GM23338 (cell line): Measurements from ENCODE around the gene MRPL23. TPM values are rescaled to one million over a fixed set of nuclear protein-coding genes. Genes with fewer than 3 reads are reported as not detected.

Source experiments
- ATAC-seq: fragments of 200-7000 bp; cut with Tn5 transposase; 3 replicates; pipeline ENCODE4 v1.9.1; 2020
- DNase-seq: peaks from one replicate; pipeline ENCODE4 v3.0.0-alpha.2; 2015; ENCODE audit warnings: low spot score
- H2AFZ ChIP-seq: fragments of 200-600 bp; sonication (generic); 2 replicates; pipeline ENCODE4 v1.8.0; 2016; ENCODE audit warnings: antibody characterized with exemption, mild to moderate bottlenecking, moderate library complexity
- H3F3A ChIP-seq: fragments of 200-600 bp; sonication (generic); replicated peaks from 2 replicates; pipeline ENCODE4 v1.8.0; 2017; ENCODE audit warnings: antibody characterized with exemption, mixed run types, low read depth
- H3K27ac ChIP-seq: fragments of 200-600 bp; sonication (generic); 2 replicates; pipeline ENCODE4 v1.6.1; 2016; ENCODE audit warnings: low read depth
- H3K27me3 ChIP-seq: fragments of 200-600 bp; sonication (generic); 2 replicates; pipeline ENCODE4 v1.8.0; 2016; ENCODE audit warnings: mild to moderate bottlenecking, mixed run types, moderate library complexity; ENCODE audit not compliant: insufficient read depth
- H3K36me3 ChIP-seq: fragments of 200-600 bp; sonication (generic); 2 replicates; pipeline ENCODE4 v1.8.0; 2016; ENCODE audit warnings: mild to moderate bottlenecking; ENCODE audit not compliant: insufficient read depth
- H3K4me1 ChIP-seq: fragments of 200-600 bp; sonication (generic); 2 replicates; pipeline ENCODE4 v1.8.0; 2016; ENCODE audit warnings: mild to moderate bottlenecking, moderate library complexity; ENCODE audit not compliant: insufficient read depth
- H3K4me2 ChIP-seq: fragments of 200-600 bp; sonication (generic); 2 replicates; pipeline ENCODE4 v1.7.1; 2017; ENCODE audit warnings: mixed run types
- H3K4me3 ChIP-seq: fragments of 200-600 bp; sonication (generic); 2 replicates; pipeline ENCODE4 v1.6.1; 2016; ENCODE audit warnings: mixed run types
- H3K79me2 ChIP-seq: fragments of 200-600 bp; sonication (generic); replicated peaks from 2 replicates; pipeline ENCODE4 v1.8.0; 2017; ENCODE audit warnings: mild to moderate bottlenecking; ENCODE audit not compliant: insufficient read depth
- H3K9me2 ChIP-seq: fragments of 200-600 bp; sonication (generic); 2 replicates; pipeline ENCODE4 v1.8.0; 2017; ENCODE audit not compliant: insufficient read depth
- H4K20me1 ChIP-seq: fragments of 200-600 bp; sonication (generic); replicated peaks from 2 replicates; pipeline ENCODE4 v1.8.0; 2017; ENCODE audit warnings: mild to moderate bottlenecking; ENCODE audit not compliant: insufficient read depth
- H3K27ac Mint-ChIP-seq: 2 replicates; pipeline ENCODE4 v1.8.0; 2020; ENCODE audit warnings: inconsistent platforms, mild to moderate bottlenecking, moderate library complexity, mixed read lengths
- H3K27me3 Mint-ChIP-seq: 3 replicates; pipeline ENCODE4 v1.8.0; 2022; ENCODE audit warnings: low read depth, mild to moderate bottlenecking, moderate library complexity, mixed read lengths, inconsistent platforms; ENCODE audit not compliant: insufficient read depth, poor library complexity
- H3K36me3 Mint-ChIP-seq: 3 replicates; pipeline ENCODE4 v1.8.0; 2021; ENCODE audit warnings: low read depth, mild to moderate bottlenecking, inconsistent platforms, moderate library complexity, mixed read lengths
- H3K4me1 Mint-ChIP-seq: 3 replicates; pipeline ENCODE4 v1.8.0; 2020; ENCODE audit warnings: mild to moderate bottlenecking, inconsistent platforms, mixed read lengths
- H3K4me3 Mint-ChIP-seq: 3 replicates; pipeline ENCODE4 v1.8.0; 2021; ENCODE audit warnings: moderate library complexity, mild to moderate bottlenecking, inconsistent platforms, mixed read lengths
- H3K9me3 Mint-ChIP-seq: 3 replicates; pipeline ENCODE4 v1.8.0; 2020; ENCODE audit warnings: moderate library complexity, mild to moderate bottlenecking, inconsistent platforms, mixed read lengths
- EZH2phosphoT487 ChIP-seq: fragments of 200-600 bp; sonication (generic); IDR thresholded peaks from one replicate; pipeline ENCODE4 v1.8.1; 2018; ENCODE audit warnings: antibody characterized with exemption; ENCODE audit not compliant: unreplicated experiment
- NANOG ChIP-seq: IDR thresholded peaks from 2 replicates; pipeline ENCODE4 v1.6.1; 2016; ENCODE audit warnings: antibody characterized with exemption, borderline replicate concordance
- POLR2AphosphoS5 ChIP-seq: IDR thresholded peaks from 2 replicates; pipeline ENCODE4 v1.6.1; 2016; ENCODE audit warnings: antibody characterized with exemption, low read depth
- STAT1 ChIP-seq: IDR thresholded peaks from one replicate; pipeline ENCODE4 v1.6.1; 2016; ENCODE audit warnings: antibody characterized with exemption; ENCODE audit not compliant: unreplicated experiment
- ZNF114 ChIP-seq: fragments of 250-450 bp; sonication (Bioruptor Pico); IDR thresholded peaks from 2 replicates; pipeline ENCODE4 v1.5.0; 2020; ENCODE audit warnings: mild to moderate bottlenecking, moderate library complexity
- ZNF331 ChIP-seq: fragments of 250-450 bp; sonication (Bioruptor Pico); IDR thresholded peaks from 2 replicates; pipeline ENCODE4 v1.5.0; 2020; ENCODE audit warnings: low read depth, mild to moderate bottlenecking, moderate library complexity
- polyA plus RNA-seq: library from polyadenylated mRNA; unstranded; fragments of >200 nt; fragmentation: Nextera tagmentation; extraction: Ambion mirVana; gene quantifications from 2 replicates; pipeline ENCODE4 v1.2.1, GENCODE V29; 2016
- total RNA-seq: library from RNA; depleted of rRNA; stranded (reverse); fragments of >200 nt; shearing (Covaris generic); gene quantifications from 2 replicates; pipeline ENCODE4 v1.2.3, GENCODE V29; 2014
- TF ChIP-seq, protein P1 (sequence below): IDR thresholded peaks from one replicate; pipeline ENCODE4 v1.6.1; 2018; ENCODE audit warnings: antibody characterized with exemption; ENCODE audit not compliant: unreplicated experiment

Gene MRPL23
- total and polyA plus RNA-seq, 2 experiments from 2014 or later: 84.7 to 91.5 TPM

DNA sequence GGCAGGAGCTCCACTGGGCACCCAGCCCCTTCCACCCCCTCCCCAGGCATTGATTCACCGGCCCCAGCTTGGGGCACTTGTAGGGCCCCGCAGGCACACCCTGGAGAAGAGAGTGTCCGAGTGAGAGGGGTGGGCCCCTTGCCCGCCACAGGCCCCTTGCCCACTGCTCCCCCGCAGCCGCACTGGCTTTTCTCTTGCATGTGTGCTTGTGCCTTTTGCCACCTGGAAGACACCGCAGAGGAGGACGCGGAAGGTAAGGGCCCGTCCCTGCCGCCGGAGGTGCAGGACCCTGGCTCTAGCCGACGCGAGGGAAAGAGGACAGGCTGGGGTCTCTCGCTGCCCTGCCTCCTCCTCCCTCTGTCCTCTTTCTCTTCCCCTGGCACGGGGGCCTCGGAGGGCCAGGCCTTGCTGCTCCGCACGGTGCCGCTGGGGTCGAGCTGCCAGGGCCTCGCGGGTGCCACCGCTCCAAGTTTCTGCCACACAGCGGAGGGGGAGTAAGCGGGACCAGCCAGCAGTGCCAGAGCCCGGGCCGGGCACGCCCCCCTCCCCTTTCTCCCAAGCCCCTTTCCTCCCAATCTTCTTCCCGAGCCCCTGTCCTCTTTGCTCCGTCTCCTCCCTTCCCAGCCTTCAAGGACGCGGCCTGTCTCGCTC, 18.1 kb upstream of the MRPL23 start:
- H3K27ac ChIP-seq: no peak overlapping the region
- peaks cover 18% of the 10 kb centered on the region for H3K27me3 Mint-ChIP-seq
- no peaks in the 10 kb centered on the region for H3F3A ChIP-seq
- TF ChIP-seq POLR2AphosphoS5 (no peak), EZH2phosphoT487 (no peak)
- no peak overlapping the region for H3K4me3 ChIP-seq
- no peaks in the 10 kb centered on the region for H4K20me1 ChIP-seq
- no peaks in the 10 kb centered on the region for H3K4me1 ChIP-seq
- H3K9me3 Mint-ChIP-seq: no peaks in the 10 kb centered on the region
- no peak overlapping the region for H2AFZ ChIP-seq
- no peaks in the 10 kb centered on the region for H3K36me3 Mint-ChIP-seq
- no peaks in the 10 kb centered on the region for H3K36me3 ChIP-seq
- DNase-seq: no peak
- H3K4me3 Mint-ChIP-seq: no peak overlapping the region
- H3K4me1 Mint-ChIP-seq: 0 out of 3 replicates have a peak, but pooled peaks cover 5% of the 10 kb centered on the region
- no peak overlapping the region for H3K27ac Mint-ChIP-seq
- ATAC-seq: no peak
- H3K9me2 ChIP-seq: no peaks in the 10 kb centered on the region
- H3K4me2 ChIP-seq: no peak overlapping the region
- no peaks in the 10 kb centered on the region for H3K27me3 ChIP-seq
- H3K79me2 ChIP-seq: no peaks in the 10 kb centered on the region

DNA sequence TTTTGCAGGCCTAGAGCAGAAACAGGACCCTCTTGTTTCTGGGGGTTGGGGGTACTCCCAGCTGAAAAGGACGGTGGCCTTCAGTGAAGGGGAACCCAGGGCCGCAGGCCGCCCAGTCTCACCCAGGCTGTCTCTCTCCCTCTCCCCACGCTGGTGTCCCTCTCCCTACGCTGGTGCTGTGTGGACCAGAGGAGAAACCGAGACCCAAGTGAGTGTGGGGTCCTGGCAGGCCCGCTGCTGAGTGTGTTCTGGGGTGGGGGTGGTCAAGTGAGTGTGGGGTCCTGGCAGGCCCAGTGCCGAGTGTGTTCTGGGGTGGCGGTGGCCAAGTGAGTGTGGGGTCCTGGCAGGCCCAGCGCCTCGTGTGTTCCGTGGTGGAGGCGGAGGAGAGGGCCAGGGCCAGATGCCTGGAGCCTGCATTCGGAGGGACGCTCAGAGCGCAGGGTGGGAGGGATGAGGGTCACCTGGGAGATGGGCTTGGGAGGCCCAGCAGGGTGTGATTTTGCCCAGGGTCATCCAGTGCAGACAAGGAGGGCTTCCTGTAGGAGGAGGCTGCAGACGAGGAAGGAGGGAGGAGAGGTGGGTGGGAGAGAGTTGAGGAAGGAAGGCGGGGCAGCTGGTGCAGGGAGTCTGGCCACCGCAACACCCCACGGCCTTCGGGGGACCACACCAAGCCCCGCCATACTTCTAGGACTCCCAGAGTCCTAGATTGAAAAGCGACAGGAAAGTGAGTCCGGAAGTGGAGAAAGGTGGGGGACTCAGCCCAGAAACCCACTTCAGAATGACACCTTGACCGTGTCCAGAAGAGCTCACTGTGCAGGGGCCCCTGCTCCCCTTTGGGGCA, 17.3 kb upstream of the MRPL23 start:
- no peak overlapping the region for H3K4me3 ChIP-seq
- H3K4me1 ChIP-seq: no peaks in the 10 kb centered on the region
- H3K79me2 ChIP-seq: no peaks in the 10 kb centered on the region
- no peak overlapping the region for H3K27ac ChIP-seq
- no peak overlapping the region for H2AFZ ChIP-seq
- TF ChIP-seq NANOG (no peak), STAT1 (no peak)
- no peaks in the 10 kb centered on the region for H3K9me3 Mint-ChIP-seq
- peaks cover 18% of the 10 kb centered on the region for H3K27me3 Mint-ChIP-seq
- no peaks in the 10 kb centered on the region for H3K27me3 ChIP-seq
- H3K36me3 Mint-ChIP-seq: no peaks in the 10 kb centered on the region
- ATAC-seq (no peak), DNase-seq (no peak)
- H3K4me1 Mint-ChIP-seq: 0 out of 3 replicates have a peak, but pooled peaks cover 5% of the 10 kb centered on the region
- H3K27ac Mint-ChIP-seq: no peak overlapping the region
- no peaks in the 10 kb centered on the region for H4K20me1 ChIP-seq
- no peak overlapping the region for H3K4me3 Mint-ChIP-seq
- no peaks in the 10 kb centered on the region for H3K36me3 ChIP-seq
- H3F3A ChIP-seq: no peaks in the 10 kb centered on the region
- H3K4me2 ChIP-seq: no peak overlapping the region
- no peaks in the 10 kb centered on the region for H3K9me2 ChIP-seq

DNA sequence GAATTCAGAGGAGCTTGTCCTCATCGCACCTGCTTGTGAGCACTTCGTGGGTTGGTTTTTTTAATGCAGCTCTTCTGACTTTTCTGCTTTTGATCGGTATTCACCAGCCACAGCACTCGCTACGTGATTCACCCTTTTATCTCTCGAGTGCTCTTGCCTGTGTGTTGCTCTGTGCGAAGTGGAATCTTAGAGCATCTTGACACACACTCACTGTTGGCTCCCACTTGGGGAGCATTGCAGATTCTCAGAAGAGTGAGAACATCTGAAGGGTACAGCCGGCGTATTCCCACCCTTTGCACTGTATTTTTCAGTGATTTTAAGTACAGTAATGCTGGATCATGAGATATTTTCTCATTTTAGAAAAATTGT, 16.7 kb upstream of the MRPL23 start:
- Mint-ChIP-seq H3K4me1 (0 out of 3 replicates have a peak, but pooled peaks cover 5% of the 10 kb centered on the region), H3K27ac (no peak overlapping the region), H3K4me3 (no peak overlapping the region), H3K9me3 (no peaks in the 10 kb centered on the region), H3K36me3 (no peaks in the 10 kb centered on the region), H3K27me3 (peaks cover 18% of the 10 kb centered on the region)
- H3F3A ChIP-seq: no peaks in the 10 kb centered on the region
- no peaks in the 10 kb centered on the region for H3K4me1 ChIP-seq
- DNase-seq (no peak), ATAC-seq (no peak)
- no peaks in the 10 kb centered on the region for H3K9me2 ChIP-seq
- H3K4me2 ChIP-seq: no peak overlapping the region
- no peaks in the 10 kb centered on the region for H3K27me3 ChIP-seq
- no peaks in the 10 kb centered on the region for H3K36me3 ChIP-seq
- no peaks in the 10 kb centered on the region for H4K20me1 ChIP-seq
- H2AFZ ChIP-seq: no peak overlapping the region
- H3K79me2 ChIP-seq: no peaks in the 10 kb centered on the region
- no peak overlapping the region for H3K27ac ChIP-seq
- H3K4me3 ChIP-seq: no peak overlapping the region
- TF ChIP-seq, protein P1, sequence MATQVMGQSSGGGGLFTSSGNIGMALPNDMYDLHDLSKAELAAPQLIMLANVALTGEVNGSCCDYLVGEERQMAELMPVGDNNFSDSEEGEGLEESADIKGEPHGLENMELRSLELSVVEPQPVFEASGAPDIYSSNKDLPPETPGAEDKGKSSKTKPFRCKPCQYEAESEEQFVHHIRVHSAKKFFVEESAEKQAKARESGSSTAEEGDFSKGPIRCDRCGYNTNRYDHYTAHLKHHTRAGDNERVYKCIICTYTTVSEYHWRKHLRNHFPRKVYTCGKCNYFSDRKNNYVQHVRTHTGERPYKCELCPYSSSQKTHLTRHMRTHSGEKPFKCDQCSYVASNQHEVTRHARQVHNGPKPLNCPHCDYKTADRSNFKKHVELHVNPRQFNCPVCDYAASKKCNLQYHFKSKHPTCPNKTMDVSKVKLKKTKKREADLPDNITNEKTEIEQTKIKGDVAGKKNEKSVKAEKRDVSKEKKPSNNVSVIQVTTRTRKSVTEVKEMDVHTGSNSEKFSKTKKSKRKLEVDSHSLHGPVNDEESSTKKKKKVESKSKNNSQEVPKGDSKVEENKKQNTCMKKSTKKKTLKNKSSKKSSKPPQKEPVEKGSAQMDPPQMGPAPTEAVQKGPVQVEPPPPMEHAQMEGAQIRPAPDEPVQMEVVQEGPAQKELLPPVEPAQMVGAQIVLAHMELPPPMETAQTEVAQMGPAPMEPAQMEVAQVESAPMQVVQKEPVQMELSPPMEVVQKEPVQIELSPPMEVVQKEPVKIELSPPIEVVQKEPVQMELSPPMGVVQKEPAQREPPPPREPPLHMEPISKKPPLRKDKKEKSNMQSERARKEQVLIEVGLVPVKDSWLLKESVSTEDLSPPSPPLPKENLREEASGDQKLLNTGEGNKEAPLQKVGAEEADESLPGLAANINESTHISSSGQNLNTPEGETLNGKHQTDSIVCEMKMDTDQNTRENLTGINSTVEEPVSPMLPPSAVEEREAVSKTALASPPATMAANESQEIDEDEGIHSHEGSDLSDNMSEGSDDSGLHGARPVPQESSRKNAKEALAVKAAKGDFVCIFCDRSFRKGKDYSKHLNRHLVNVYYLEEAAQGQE: no peak
- no peak for TF ChIP-seq ZNF114
- no peak for TF ChIP-seq NANOG
- TF ChIP-seq ZNF331 (CRISPR knock-in tag): no peak
